DND-41 (cell line): ENCODE data around the gene TRIM68.

Experiments used
- ATAC-seq: fragments of 200-7000 bp; cut with Tn5 transposase; 3 replicates; pipeline ENCODE4 v1.9.1; 2021; ENCODE audit warnings: low read depth; ENCODE audit not compliant: insufficient read depth
- DNase-seq: peaks from one replicate; pipeline ENCODE4 v3.0.0-alpha.2; 2020
- H2AFZ ChIP-seq: 2 replicates; pipeline ENCODE4 v1.6.0; 2012; ENCODE audit warnings: low read depth, low read length
- H3K27ac ChIP-seq: 2 replicates; pipeline ENCODE4 v1.5.1; 2012; ENCODE audit warnings: low read length, inconsistent platforms
- H3K27me3 ChIP-seq: fragments of 200-600 bp; sonication (generic); 2 replicates; pipeline ENCODE4 v1.6.0; 2012; ENCODE audit warnings: low read length, mild to moderate bottlenecking, inconsistent platforms; ENCODE audit not compliant: insufficient read depth, poor library complexity
- H3K36me3 ChIP-seq: 2 replicates; pipeline ENCODE4 v1.5.1; 2012; ENCODE audit warnings: low read length, inconsistent platforms; ENCODE audit not compliant: insufficient read depth
- H3K4me1 ChIP-seq: 2 replicates; pipeline ENCODE4 v1.5.1; 2012; ENCODE audit warnings: mild to moderate bottlenecking, low read length; ENCODE audit not compliant: insufficient read depth
- H3K4me2 ChIP-seq: 2 replicates; pipeline ENCODE4 v1.6.0; 2012; ENCODE audit warnings: mild to moderate bottlenecking, moderate library complexity, low read length, inconsistent platforms; ENCODE audit not compliant: insufficient read depth
- H3K4me3 ChIP-seq, 2 experiments: fragments of 200-600 bp in 1 of 2; shearing (Covaris generic) in 1 of 2; 2 replicates each; pipeline ENCODE4 v1.5.1; 2012 to 2016; ENCODE audit warnings: inconsistent platforms in 2 of 2, low read length in 2 of 2, mild to moderate bottlenecking in 2 of 2, low read depth in 1 of 2, moderate library complexity in 1 of 2
- H3K79me2 ChIP-seq: 2 replicates; pipeline ENCODE4 v1.6.0; 2012; ENCODE audit warnings: low read length, inconsistent platforms; ENCODE audit not compliant: insufficient read depth
- H3K9ac ChIP-seq: 2 replicates; pipeline ENCODE4 v1.6.0; 2012; ENCODE audit warnings: low read depth, mild to moderate bottlenecking, inconsistent platforms, low read length, moderate library complexity
- H3K9me3 ChIP-seq: 2 replicates; pipeline ENCODE4 v1.5.1; 2012; ENCODE audit warnings: low read length, moderate library complexity, mild to moderate bottlenecking, inconsistent platforms; ENCODE audit not compliant: insufficient read depth, severe bottlenecking
- H4K20me1 ChIP-seq: 2 replicates; pipeline ENCODE4 v1.6.0; 2012; ENCODE audit warnings: low read length; ENCODE audit not compliant: insufficient read depth
- CTCF ChIP-seq: IDR thresholded peaks from 2 replicates; pipeline ENCODE4 v1.5.1; 2012; ENCODE audit warnings: borderline replicate concordance, low read length, moderate library complexity, mild to moderate bottlenecking; ENCODE audit not compliant: poor library complexity, severe bottlenecking; ENCODE audit errors: extremely low read depth
- EZH2 ChIP-seq: IDR thresholded peaks from 3 replicates; pipeline ENCODE4 v1.6.1; 2012; ENCODE audit warnings: borderline replicate concordance, low read depth, mild to moderate bottlenecking, moderate library complexity, low read length, inconsistent platforms; ENCODE audit not compliant: severe bottlenecking

TRIM68 gene

GRCh38 chr11:4576880-4577279 is 31.2 kb downstream of the TRIM68 start:
- Histone ChIP-seq H3K4me2 (no peak overlapping the region), H3K4me3 (no peak overlapping the region), H2AFZ (no peak overlapping the region), H3K27ac (no peak overlapping the region), H3K79me2 (no peaks in the 10 kb centered on the region), H4K20me1 (no peaks in the 10 kb centered on the region), H3K4me1 (peaks cover 10% of the 10 kb centered on the region), H3K36me3 (no peaks in the 10 kb centered on the region), H3K27me3 (peaks cover 9% of the 10 kb centered on the region), H3K9ac (no peak overlapping the region), H3K9me3 (no peaks in the 10 kb centered on the region)
- DNase-seq (no peak), ATAC-seq (no peak)
- TF ChIP-seq CTCF (no peak), EZH2 (no peak)

GRCh38 chr11:4569075-4569474 is 39.0 kb downstream of the TRIM68 start:
- Histone ChIP-seq H3K79me2 (no peaks in the 10 kb centered on the region), H3K36me3 (no peaks in the 10 kb centered on the region), H3K27me3 (no peaks in the 10 kb centered on the region), H3K27ac (no peak overlapping the region), H4K20me1 (no peaks in the 10 kb centered on the region), H3K9ac (no peak overlapping the region), H3K4me2 (no peak overlapping the region), H3K4me1 (no peaks in the 10 kb centered on the region), H3K4me3 (no peak overlapping the region), H3K9me3 (no peaks in the 10 kb centered on the region), H2AFZ (no peak overlapping the region)
- no peak for ATAC-seq
- TF ChIP-seq CTCF (no peak), EZH2 (no peak)
- no peak for DNase-seq

GRCh38 chr11:4565371-4565770 is 42.7 kb downstream of the TRIM68 start:
- Histone ChIP-seq H3K4me1 (no peaks in the 10 kb centered on the region), H3K4me2 (no peak overlapping the region), H3K9ac (no peak overlapping the region), H3K79me2 (no peaks in the 10 kb centered on the region), H4K20me1 (no peaks in the 10 kb centered on the region), H3K9me3 (no peaks in the 10 kb centered on the region), H2AFZ (no peak overlapping the region), H3K27me3 (no peaks in the 10 kb centered on the region), H3K4me3 (no peak overlapping the region), H3K27ac (no peak overlapping the region), H3K36me3 (no peaks in the 10 kb centered on the region)
- no peak for ATAC-seq
- TF ChIP-seq EZH2, result no peak
- no peak for TF ChIP-seq CTCF
- no peak for DNase-seq

- no peaks in the 10 kb centered on the region for H3K4me1 ChIP-seq
- no peak overlapping the region for H3K27ac ChIP-seq
- DNase-seq, result no peak
- no peaks in the 10 kb centered on the region for H4K20me1 ChIP-seq
- no peak overlapping the region for H3K4me2 ChIP-seq
- no peaks in the 10 kb centered on the region for H3K36me3 ChIP-seq
- no peak overlapping the region for H3K9ac ChIP-seq
- H2AFZ ChIP-seq, result no peak overlapping the region
- H3K27me3 ChIP-seq, result no peaks in the 10 kb centered on the region
- no peak overlapping the region for H3K4me3 ChIP-seq
- TF ChIP-seq EZH2, result no peak
- no peak for TF ChIP-seq CTCF
- no peaks in the 10 kb centered on the region for H3K9me3 ChIP-seq
- no peak for ATAC-seq
- no peaks in the 10 kb centered on the region for H3K79me2 ChIP-seq
These were observed 47.6 kb downstream of the TRIM68 start for GRCh38 chr11:4560467-4560866.
